Left lobe of liver (tissue), 2 donors: ENCODE data around the gene BFAR. TPM values are rescaled to one million over a fixed set of nuclear protein-coding genes. Genes with fewer than 3 reads are reported as not detected.
"Not testable (repeated sequence)": the region's sequence is repeated elsewhere in the genome, so short reads cannot be mapped to it uniquely, and the experiment has no call there.

ENCODE experiments used
- ATAC-seq: fragments of 200-7000 bp; cut with Tn5 transposase; one replicate; pipeline ENCODE4 v1.9.1; 2020; ENCODE audit warnings: mild to moderate bottlenecking, moderate library complexity
- DNase-seq: peaks from one replicate; pipeline ENCODE4 v3.0.0-alpha.2; 2020; ENCODE audit warnings: low spot score
- total RNA-seq: library from RNA; stranded (reverse); gene quantifications from one replicate; pipeline ENCODE4 v1.2.1, GENCODE V29; 2021
- donor health status: DM: no; HTN: no; CAD: no; lungs with moderate emphysema.
- donor health status: DM: no; HTN: yes; CAD: no.

The BFAR gene
- total RNA-seq, 1 donor from 2014 or later: 17.5 TPM

GRCh38 chr16:14635395-14636165 is 2.8 kb downstream of the BFAR start:
- no peak for DNase-seq
- no peak for ATAC-seq

DNA sequence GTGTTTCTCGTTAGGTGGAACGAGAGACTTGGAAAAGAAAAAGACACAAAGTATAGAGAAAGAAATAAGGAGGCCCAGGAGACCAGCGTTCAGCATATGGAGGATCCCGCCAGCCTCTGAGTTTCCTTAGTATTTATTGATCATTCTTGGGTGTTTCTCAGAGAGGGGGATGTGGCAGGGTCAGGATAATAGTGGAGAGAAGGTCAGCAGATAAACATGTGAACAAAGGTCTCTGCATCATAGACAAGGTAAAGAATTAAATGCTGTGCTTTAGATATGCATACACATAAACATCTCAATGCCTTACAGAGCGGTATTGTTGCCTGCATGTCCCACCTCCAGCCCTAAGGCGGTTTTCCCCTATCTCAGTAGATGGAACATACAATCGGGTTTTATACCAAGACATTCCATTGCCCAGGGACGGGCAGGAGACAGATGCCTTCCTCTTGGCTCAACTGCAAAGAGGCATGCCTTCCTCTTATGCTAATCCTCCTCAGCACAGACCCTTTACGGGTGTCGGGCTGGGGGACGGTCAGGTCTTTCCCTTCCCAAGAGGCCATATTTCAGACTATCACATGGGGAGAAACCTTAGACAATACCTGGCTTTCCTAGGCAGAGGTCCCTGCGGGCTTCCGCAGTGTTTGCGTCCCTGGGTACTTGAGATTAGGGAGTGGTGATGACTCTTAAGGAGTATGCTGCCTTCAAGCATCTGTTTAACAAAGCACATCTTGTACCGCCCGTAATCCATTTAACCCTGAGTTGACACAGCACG is 3.6 kb downstream of the BFAR start:
- ATAC-seq, DNase-seq: not testable (repeated sequence)

DNA sequence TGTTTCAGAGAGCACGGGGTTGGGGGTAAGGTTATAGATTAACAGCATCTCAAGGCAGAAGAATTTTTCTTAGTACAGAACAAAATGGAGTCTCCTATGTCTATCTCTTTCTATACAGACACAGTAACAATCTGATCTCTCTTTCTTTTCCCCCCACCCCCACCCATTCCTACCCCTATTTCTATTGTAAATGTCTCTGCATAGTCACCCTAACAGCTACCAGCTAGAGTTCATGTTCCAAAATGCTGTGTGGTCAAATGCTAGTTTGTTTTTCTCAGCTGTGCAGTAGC is 4.1 kb downstream of the BFAR start:
- DNase-seq, ATAC-seq: not testable (repeated sequence)

- no peak for ATAC-seq
- no peak for DNase-seq
Measured at GRCh38 chr16:14640538-14640937, 7.8 kb downstream of the BFAR start.

GRCh38 chr16:14641206-14641605 is 8.5 kb downstream of the BFAR start:
- ATAC-seq (no peak), DNase-seq (no peak)

DNA sequence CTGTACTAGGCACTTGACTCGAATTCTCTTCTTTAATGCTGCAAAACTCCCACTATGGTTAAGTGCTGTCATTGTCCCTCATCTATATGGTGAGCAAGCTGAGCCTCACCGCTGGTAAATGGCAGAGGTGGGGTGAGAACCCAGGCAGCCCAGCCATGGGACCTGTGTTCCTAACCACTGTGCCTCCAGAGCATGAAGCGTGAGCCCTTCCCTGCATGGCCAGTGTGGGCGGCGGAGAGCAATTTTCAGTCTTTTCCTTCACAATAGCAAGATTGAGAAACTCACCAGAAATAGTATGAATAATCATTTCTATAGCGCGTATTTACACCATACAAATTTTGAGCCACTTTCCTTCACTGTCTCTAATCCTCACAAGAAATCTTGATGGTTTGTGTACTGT is 9.2 kb downstream of the BFAR start:
- ATAC-seq (no peak), DNase-seq (no peak)

DNA sequence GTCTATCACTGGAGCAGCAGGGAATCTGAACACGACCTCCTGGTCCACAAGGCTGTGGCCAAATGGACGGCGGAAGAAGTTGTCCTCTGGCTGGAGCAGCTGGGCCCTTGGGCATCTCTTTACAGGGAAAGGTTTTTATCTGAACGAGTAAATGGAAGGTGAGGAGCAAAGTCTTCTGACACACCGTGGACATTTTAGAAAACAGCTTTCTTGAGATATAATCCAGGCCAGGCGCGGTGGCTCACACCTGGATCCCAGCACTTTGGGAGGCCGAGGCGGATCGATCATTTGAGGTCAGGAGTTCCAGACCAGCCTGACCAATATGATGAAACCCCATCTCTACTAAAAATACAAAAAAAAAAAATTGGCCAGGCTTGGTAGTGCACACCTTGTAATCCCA is 17.1 kb downstream of the BFAR start:
- DNase-seq: no peak
- ATAC-seq: no peak

DNA sequence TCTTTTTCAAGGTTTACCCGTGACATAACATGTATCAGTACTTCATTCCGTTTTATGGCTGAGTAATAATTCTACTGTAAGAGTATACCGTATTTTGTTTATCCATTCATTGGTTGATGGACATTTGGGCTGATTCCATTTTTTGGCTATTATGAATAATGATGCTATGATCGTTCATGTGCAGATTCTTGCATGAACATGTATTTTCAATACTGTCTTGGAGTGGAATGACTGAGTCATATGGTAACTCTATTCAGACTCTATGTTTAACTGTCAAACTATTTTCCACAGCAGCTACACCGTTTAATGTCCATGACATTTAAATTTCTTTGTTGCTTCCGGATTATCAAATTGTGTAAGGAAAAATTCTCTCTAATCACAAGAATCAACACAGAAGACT is 17.9 kb downstream of the BFAR start:
- DNase-seq (no peak), ATAC-seq (no peak)

GRCh38 chr16:14652726-14653125 is 20.0 kb downstream of the BFAR start:
- ATAC-seq (no peak), DNase-seq (no peak)

- DNase-seq (no peak), ATAC-seq (no peak)
Measured at GRCh38 chr16:14658063-14658462, 25.3 kb downstream of the BFAR start.

GRCh38 chr16:14667347-14668266 is 34.9 kb downstream of the BFAR start:
- peak; percentile 28 for ATAC-seq
- no peak for DNase-seq

DNA sequence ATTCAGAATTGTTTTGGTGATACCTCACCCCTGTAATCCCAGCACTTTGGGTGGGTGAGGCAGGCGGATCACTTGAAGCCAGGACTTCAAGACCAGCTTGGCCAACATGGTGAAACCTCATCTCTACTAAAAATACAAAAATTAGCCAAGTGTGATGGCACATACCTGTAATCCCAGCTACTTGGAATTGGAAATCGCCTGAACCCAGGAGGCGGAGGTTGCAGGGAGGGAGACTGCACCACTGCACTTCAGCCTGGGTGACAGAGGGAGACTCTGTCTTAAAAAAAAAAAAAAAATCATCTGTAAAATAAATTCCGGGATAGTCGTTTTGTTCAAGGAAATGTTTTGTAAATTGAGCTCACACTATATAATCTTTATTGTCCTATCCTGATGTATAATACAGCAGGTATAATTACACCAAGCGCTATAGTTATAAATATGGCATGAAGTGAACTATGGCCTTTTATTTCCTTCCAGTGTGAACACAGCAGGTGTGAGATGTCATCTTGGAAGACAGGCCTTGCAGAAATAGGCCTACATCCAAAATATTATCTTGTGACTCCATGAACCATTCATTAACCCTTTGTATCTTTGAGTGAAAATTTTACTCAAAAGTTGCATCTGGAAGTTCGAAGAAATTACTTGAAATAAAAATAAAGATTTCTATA is 35.9 kb downstream of the BFAR start:
- DNase-seq (no peak), ATAC-seq (no peak)

DNA sequence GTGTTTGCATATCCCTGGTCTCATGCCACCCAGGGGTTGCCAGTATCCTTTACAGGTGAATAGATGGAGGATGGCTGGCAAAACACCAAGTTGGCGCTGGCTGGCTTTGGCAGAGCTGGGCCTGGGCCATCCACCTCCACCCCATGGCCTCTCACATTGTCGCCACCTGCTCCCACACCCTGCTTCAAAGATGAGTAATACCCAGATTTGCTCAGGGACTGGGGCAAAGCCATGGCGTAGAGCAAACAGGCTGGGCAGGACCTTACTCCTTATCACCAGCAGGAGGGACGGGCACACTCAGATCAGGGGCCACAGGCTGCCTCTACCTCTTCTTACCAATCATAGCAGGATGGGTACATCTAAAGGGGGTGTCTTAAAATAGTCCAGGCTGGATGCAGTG is 37.0 kb downstream of the BFAR start:
- peak; percentile 46 for DNase-seq
- ATAC-seq: peak; percentile 30

DNA sequence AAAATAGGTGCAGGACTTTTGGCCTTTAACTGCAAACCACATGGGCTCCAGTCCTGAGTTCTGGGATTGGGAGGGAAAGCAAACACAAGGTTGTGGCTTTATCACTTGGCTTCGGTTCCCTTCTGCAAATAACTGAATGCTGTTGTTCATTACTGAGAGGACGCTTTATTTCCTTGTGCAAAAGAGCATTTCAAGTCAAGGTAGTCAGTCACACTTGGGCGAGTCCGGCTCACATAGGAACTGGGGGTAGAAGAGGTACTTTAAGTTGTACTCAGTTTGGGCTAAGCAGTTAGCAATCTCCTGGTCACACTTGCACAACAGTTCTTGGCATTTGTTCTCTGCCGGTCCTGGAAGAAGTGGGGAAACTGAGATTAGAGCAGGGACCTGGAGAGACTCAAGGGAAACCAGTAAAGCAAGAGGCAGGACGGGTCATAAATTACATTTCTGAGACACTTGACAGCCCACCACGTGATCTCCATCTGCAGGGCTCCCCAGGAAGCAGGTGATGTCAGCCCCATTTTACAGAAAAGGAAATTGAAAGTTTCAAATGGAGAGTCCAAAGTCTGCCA is 39.7 kb downstream of the BFAR start:
- ATAC-seq: peak; percentile 80
- DNase-seq: no peak

DNA sequence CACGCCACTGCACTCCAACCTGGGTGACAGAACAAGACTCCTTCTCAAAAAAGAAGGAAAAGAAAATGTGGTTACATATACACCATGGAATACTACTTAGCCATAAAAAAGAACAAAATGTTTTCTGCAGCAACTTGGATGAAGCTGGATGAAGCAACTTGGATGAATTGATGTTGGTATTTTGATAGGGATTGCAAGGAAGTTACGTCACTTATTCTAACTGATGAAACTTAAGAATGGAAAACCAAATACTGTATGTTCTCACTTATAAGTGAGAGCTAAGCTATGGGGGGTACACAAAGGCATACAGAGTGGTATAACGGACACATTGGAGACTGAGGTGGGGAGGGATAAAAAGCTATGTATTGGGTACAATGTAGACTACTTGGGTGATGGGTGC is 43.9 kb downstream of the BFAR start:
- DNase-seq: no peak
- no peak for ATAC-seq

DNA sequence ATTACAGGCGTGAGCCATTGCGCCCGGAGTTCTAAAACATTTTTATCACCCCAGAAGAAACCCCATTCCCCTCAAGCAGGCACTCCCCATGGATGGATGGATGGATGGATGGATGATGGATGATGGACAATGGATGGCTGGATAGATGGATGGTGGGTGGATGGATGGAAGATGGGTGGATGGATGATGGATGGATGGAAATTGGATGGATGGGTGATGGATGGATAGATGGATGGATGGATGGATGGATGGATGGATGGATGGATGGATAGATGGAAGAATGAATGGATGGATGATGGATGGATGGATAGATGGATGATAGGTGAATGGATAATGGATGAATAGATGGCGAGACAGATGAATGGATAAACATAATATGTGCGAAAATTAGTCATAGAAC is 44.9 kb downstream of the BFAR start:
- ATAC-seq: no peak
- DNase-seq: no peak

GRCh38 chr16:14678748-14679497 is 46.2 kb downstream of the BFAR start:
- ATAC-seq (no peak), DNase-seq (no peak)

GRCh38 chr16:14680396-14680795 is 47.6 kb downstream of the BFAR start:
- not testable (repeated sequence) for ATAC-seq, DNase-seq

DNA sequence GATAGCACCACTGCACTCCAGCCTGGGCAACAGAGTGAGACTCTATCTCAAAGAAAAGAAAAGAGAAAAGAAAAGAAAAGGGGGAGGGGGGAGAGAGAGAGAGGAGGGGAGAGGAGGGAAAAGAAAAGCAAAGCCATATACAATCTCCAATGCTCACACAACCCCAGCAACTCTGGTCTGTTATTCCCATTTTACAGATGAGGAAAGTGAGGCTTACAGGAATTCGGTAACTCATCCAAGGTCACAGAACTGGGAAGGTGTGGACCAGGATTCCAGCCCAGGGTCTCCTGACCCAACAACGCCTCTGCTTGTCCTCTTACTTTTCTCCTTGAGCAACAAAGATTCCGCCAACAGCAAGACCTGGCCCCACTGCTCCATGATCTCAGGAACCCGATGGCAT is 48.4 kb downstream of the BFAR start:
- ATAC-seq: no peak
- DNase-seq: no peak

DNA sequence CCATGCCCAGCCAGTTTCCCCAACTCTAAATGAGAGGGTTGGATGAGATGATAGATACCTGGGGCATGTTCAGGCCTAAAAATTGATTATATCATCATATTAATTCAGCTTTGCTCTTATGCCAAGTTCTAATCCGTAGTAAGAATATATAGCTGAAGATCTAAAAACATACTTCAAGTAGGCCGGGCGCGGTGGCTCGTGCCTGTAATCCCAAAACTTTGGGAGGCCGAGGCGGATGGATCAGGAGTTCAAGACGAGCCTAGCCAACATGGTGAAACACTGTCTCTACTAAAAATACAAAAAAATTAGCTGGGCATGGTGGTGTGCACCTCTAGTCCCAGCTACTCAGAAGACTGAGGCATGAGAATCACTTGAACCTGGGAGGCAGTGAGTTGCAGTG is 49.4 kb downstream of the BFAR start:
- DNase-seq: no peak
- ATAC-seq: no peak
